LNCaP clone FGC (cell line): ENCODE measurements around the gene CCDC117.
"Not testable (repeated sequence)": the region's sequence is repeated elsewhere in the genome, so short reads cannot be mapped to it uniquely, and the experiment has no call there.

Experiments
- DNase-seq: peaks from one replicate; pipeline ENCODE4 v3.0.0-alpha.2; 2011; ENCODE audit warnings: low read depth
- H3K4me3 ChIP-seq: 2 replicates; pipeline ENCODE4 v1.5.1; 2011; ENCODE audit warnings: mild to moderate bottlenecking, low read depth, low read length, control low read depth
- CTCF ChIP-seq: IDR thresholded peaks from 2 replicates; pipeline ENCODE4 v1.5.1; 2012; ENCODE audit warnings: mild to moderate bottlenecking; ENCODE audit not compliant: control insufficient read depth, insufficient read depth; ENCODE audit errors: extremely low read depth

Gene CCDC117

GRCh38 chr22:28817919-28818859, 45.7 kb downstream of the CCDC117 start:
- H3K4me3 ChIP-seq, result no peak overlapping the region
- TF ChIP-seq CTCF, result no peak
- peak; percentile 92 for DNase-seq

GRCh38 chr22:28819253-28820096, 47.0 kb downstream of the CCDC117 start:
- H3K4me3 ChIP-seq, result no peak overlapping the region
- TF ChIP-seq CTCF, result no peak
- no peak for DNase-seq

DNA sequence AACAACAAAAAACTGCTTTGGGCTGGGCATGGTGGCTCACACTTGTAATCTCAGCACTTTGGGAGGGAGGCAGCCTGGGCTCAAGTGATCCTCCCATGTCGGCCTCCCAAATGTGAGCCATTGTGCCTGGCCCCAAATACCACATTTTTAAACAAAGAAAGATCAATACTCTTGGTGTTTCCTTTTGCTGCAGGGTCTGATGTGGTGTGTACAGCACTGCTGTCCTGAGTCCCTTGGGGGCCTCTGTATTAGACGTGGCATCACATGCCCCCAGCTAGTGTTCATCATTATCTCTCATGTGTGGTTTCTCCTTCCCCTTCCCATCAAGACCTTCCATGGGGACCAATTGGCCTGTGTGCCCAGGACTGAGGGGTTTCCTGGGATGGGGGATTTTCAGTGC, 48.4 kb downstream of the CCDC117 start:
- DNase-seq, result no peak
- no peak for TF ChIP-seq CTCF
- no peak overlapping the region for H3K4me3 ChIP-seq

- DNase-seq, result no peak
- no peak overlapping the region for H3K4me3 ChIP-seq
- no peak for TF ChIP-seq CTCF
Observed at GRCh38 chr22:28821452-28821851, 49.0 kb downstream of the CCDC117 start.

GRCh38 chr22:28822930-28823551, 50.5 kb downstream of the CCDC117 start:
- TF ChIP-seq CTCF, result no peak
- peak; percentile 95 for DNase-seq
- H3K4me3 ChIP-seq, result 0 out of 2 replicates have a peak overlapping the region, but pooled peaks have one; percentile 5

DNA sequence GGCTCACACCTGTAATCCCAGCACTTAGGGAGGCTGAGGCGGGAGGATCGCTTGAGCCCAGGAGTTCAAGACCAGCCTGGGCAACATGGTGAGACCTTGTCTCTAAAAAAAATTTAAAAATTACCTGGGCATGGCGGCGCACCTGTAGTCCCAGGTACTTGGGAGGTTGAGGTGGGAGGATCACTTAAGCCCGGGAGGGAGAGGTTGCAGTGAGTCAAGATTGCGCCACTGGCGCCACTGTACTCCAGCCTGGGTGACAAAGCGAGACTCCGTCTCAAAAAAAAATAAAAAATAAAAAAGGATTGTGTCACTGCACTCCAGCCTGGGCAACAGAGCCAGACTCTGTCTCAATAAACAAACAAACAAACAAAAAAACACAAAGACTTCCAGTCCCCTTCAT, 52.0 kb downstream of the CCDC117 start:
- H3K4me3 ChIP-seq, DNase-seq: not testable (repeated sequence)

GRCh38 chr22:28826430-28826829, 53.9 kb downstream of the CCDC117 start:
- H3K4me3 ChIP-seq, DNase-seq: not testable (repeated sequence)
